NCI-H2227 (cell line): Measurements from ENCODE around the gene SPRY4.
"Not testable (repeated sequence)": the region's sequence is repeated elsewhere in the genome, so short reads cannot be mapped to it uniquely, and the experiment has no call there.

Experiments used
- DNase-seq: peaks from one replicate; lab custom pipeline; 2025; ENCODE audit not compliant: unreplicated experiment; lab: John Stamatoyannopoulos, UW

Gene SPRY4

GRCh38 chr5:142264084-142264483, 60.7 kb downstream of the SPRY4 start:
- not testable (repeated sequence) for DNase-seq

- no peak for DNase-seq
These were observed 61.5 kb downstream of the SPRY4 start for GRCh38 chr5:142263346-142263745.

DNA sequence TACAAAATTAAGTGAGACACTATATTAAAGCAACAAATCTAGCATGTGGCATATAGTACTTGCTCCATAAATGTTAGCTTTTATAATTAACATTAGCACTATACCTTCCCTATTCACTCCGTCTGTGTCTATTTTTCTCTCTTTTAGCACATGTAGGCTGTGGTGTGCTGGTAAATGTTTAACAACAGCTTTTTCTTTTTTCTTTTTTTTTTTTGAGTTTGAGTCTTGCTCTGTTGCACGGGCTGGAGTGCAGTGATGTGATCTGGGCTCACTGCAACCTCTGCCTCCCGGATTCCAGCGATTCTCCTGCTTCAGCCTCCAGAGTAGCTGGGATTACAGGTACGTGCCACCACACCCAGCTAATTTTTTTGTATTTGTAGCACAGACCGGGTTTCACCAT, 62.1 kb downstream of the SPRY4 start:
- no peak for DNase-seq
